Activated T-helper 1 cell treated with anti-CD3 and anti-CD28 coated beads, Interleukin-12 subunit alpha, Interleukin-12 subunit beta, Interleukin-2, Interleukin-4 antibody, amounts not matched to agents 30 ng/mL and 10 ng/mL and 1 ng/mL, durations not matched to agents 14 hours and 24 hours and 36 hours (primary cell): ENCODE results near the gene CUX1. TPM values are rescaled to one million over a fixed set of nuclear protein-coding genes. Genes with fewer than 3 reads are reported as not detected.

Source experiments
- DNase-seq: peaks from one replicate; pipeline ENCODE4 v3.0.0; 2021; ENCODE audit warnings: low spot score
- H3K27ac Mint-ChIP-seq: one replicate; pipeline ENCODE4 v1.8.0; 2021; ENCODE audit warnings: mild to moderate bottlenecking, mixed read lengths
- H3K27me3 Mint-ChIP-seq: one replicate; pipeline ENCODE4 v1.8.0; 2022; ENCODE audit warnings: mild to moderate bottlenecking, moderate library complexity, mixed read lengths; ENCODE audit not compliant: insufficient read depth
- H3K36me3 Mint-ChIP-seq: one replicate; pipeline ENCODE4 v1.8.0; 2021; ENCODE audit warnings: low read depth, mixed read lengths
- H3K4me1 Mint-ChIP-seq: one replicate; pipeline ENCODE4 v1.8.0; 2021; ENCODE audit warnings: low read depth, mixed read lengths
- H3K4me3 Mint-ChIP-seq: one replicate; pipeline ENCODE4 v1.8.0; 2021; ENCODE audit warnings: mild to moderate bottlenecking, moderate library complexity, mixed read lengths
- H3K9me3 Mint-ChIP-seq: one replicate; pipeline ENCODE4 v1.8.0; 2021; ENCODE audit warnings: mixed read lengths
- intact Hi-C: fragments of 100-400 bp; cut with micrococcal nuclease; formaldehyde crosslinking; loops from one replicate; pipeline ENCODE4 v1.15.1; 2024
- total RNA-seq: library from RNA; stranded (reverse); gene quantifications from 2 replicates; pipeline ENCODE4 v1.2.3, GENCODE V29; 2022

The CUX1 gene
- total RNA-seq, 1 donor from 2014 or later, result 26.9 TPM

DNA sequence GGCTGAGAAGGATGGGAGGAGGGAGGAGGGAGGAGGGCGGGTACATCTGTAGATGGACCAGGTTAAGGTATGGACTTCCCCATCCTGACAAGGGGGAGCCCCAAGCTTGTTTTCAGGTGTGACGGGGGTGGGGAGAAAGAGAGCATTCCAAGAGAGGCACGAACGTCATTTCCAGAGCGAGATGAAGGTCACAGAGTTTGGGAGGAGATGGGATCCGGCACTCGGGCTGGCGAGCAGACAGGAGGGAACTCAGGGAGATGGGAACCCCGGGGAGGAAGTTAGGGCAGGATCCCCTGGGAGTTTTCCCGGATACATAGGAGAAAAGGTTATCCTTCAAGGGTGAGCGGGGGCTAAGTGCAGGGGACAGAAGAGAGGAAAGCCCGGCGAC lies 118.8 kb downstream of the CUX1 start:
- Mint-ChIP-seq H3K4me3 (no peak overlapping the region), H3K27me3 (no peaks in the 10 kb centered on the region), H3K27ac (no peak overlapping the region), H3K36me3 (no peaks in the 10 kb centered on the region), H3K4me1 (no peaks in the 10 kb centered on the region), H3K9me3 (no peaks in the 10 kb centered on the region)
- intact Hi-C loops, result no loop called here
- no peak for DNase-seq

DNA sequence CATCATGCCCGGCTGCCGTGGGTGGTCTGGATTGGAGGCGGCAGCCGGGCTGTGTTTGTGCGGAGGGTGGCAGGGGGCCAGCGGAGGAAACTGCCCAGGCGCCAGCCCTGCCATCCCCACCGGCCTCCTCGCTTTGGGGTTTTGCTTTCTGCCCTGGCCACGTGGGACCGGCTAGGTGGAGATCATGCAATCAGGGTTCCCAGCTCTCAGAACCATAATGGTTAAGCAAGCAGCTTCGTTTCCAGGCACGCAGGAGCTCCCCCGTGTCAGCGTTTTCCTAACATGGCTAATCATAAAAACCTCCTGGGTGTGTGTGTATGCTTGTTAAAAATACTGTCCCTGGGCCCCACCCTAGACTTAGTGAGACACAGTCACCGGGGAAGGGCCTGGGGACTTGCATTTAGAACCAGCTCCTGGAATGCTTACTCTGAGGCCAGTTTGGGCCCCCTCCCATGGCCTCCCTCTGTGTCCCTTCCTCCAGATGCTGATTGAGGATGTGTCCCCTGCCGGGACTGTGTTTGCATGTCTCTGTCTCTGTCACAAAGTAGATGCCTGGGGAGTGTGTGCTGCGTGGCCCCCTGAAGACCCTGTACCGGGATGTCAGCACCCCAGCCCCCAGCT lies 119.3 kb downstream of the CUX1 start:
- Mint-ChIP-seq H3K4me3 (no peak overlapping the region), H3K4me1 (peaks cover 4% of the 10 kb centered on the region), H3K27me3 (no peaks in the 10 kb centered on the region), H3K9me3 (no peaks in the 10 kb centered on the region), H3K36me3 (no peaks in the 10 kb centered on the region), H3K27ac (no peak overlapping the region)
- intact Hi-C loops, result no loop called here
- no peak for DNase-seq

GRCh38 chr7:101937717-101938514 lies 120.5 kb downstream of the CUX1 start:
- Mint-ChIP-seq H3K27ac (no peak overlapping the region), H3K4me3 (no peak overlapping the region), H3K27me3 (no peaks in the 10 kb centered on the region), H3K36me3 (no peaks in the 10 kb centered on the region), H3K9me3 (no peaks in the 10 kb centered on the region), H3K4me1 (peaks cover 9% of the 10 kb centered on the region)
- intact Hi-C loops, result no loop called here
- DNase-seq, result no peak

DNA sequence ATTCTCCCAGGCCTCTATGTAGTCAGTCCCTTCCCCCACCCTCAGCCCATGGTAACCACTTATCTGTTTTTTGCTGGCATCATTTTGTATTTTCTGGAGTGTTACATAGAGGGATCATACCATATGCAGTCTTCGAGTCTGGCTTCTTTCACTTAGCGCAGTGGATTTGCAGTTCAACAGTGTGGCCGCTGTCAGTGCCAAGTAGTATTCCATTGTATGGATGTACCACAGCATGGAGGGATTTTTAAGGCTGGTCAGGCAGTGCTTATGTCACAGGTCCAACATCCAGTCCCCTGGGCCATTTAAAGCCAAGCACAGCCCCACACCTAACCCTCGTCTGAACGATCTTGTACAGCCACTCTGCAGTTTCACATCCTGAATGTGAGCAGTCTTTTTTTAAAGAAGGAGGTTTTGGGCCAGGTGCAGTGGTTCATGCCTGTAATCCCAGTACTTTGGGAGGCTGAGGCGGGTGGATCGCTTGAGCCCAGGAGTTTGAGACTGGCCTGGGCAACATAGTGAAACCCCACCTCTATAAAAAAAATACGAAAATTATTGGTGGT lies 121.8 kb downstream of the CUX1 start:
- intact Hi-C loops, result no loop called here
- no peaks in the 10 kb centered on the region for H3K36me3 Mint-ChIP-seq
- H3K4me3 Mint-ChIP-seq, result no peak overlapping the region
- H3K27me3 Mint-ChIP-seq, result no peaks in the 10 kb centered on the region
- H3K9me3 Mint-ChIP-seq, result no peaks in the 10 kb centered on the region
- DNase-seq, result no peak
- H3K4me1 Mint-ChIP-seq, result peaks cover 9% of the 10 kb centered on the region
- no peak overlapping the region for H3K27ac Mint-ChIP-seq

GRCh38 chr7:101940151-101940550 lies 122.7 kb downstream of the CUX1 start:
- peaks cover 9% of the 10 kb centered on the region for H3K4me1 Mint-ChIP-seq
- no peaks in the 10 kb centered on the region for H3K36me3 Mint-ChIP-seq
- no peaks in the 10 kb centered on the region for H3K27me3 Mint-ChIP-seq
- H3K4me3 Mint-ChIP-seq, result no peak overlapping the region
- no peaks in the 10 kb centered on the region for H3K9me3 Mint-ChIP-seq
- intact Hi-C loops, result no loop called here
- DNase-seq, result no peak
- no peak overlapping the region for H3K27ac Mint-ChIP-seq

DNA sequence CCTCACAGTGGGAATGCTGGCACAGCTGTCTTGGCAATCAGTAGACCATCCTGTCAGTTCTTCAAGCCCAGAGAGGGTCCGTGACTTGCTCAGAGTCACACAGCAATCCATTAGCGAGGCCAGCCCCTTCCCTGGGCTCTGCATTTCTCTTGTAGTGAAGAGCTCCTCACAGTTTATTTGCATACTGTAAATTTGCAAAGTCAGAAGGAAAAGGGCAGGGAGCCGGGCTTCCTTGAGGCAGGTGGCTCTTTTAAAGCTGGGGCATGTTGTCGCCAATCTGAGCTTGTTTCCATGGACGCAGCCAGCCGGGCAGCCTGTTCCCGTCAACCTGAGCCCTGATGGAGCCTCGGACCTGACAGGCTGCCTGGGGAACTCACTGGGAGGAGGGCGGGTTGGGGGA lies 123.4 kb downstream of the CUX1 start:
- Mint-ChIP-seq H3K4me1 (peaks cover 9% of the 10 kb centered on the region), H3K9me3 (no peaks in the 10 kb centered on the region)
- no peak for DNase-seq

DNA sequence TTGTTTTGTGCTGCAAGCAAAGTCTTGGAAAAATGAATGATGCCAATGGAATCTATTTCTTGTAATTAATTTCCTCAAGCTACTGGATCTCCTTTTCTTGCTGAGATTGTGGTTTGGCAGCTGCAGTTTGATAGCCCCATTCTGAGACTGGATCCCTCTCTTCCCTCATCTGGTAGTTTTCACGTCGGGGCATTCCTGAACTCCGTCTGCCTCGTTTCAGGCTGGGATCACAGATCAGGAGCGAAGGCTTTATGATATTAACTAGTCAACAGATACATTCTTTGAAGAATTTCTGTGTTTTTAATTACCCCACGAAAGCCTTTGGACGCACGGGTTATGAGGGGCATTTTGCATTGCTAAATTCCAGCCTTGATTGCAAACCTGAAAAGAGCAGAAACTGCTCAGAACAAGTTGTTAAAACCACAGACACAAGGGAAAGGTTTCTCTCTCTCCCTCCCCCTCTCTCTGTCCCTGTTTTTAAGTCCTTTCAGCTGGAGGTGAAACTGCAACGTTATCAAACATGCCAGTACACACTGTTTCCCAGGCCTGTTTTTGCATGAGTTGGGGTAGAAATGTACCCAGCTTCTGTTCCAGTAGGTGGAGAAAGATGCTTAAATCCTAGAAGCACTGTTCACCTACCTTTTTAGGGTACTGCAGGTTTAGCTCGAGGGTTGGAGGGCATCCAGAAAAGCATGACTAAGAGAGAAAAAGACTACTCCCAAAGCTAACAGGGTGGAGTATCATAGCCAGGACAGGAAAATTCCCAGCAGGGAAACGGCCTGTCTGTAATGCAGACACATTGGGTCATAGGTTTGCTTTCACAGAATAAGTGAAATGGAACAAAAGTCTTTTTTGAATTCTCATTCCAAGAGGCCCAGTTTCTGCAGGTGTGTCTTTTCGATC lies 124.3 kb downstream of the CUX1 start:
- Mint-ChIP-seq H3K36me3 (no peaks in the 10 kb centered on the region), H3K9me3 (no peaks in the 10 kb centered on the region), H3K4me1 (peaks cover 9% of the 10 kb centered on the region), H3K4me3 (no peak overlapping the region), H3K27me3 (no peaks in the 10 kb centered on the region), H3K27ac (no peak overlapping the region)
- DNase-seq, result no peak
- intact Hi-C loops, result no loop called here

More for the DNA sequence above, 123.4 kb downstream of the CUX1 start:
- Mint-ChIP-seq H3K36me3 (no peaks in the 10 kb centered on the region), H3K27me3 (no peaks in the 10 kb centered on the region), H3K4me3 (no peak overlapping the region), H3K27ac (no peak overlapping the region)
- intact Hi-C loops, result no loop called here

- no peaks in the 10 kb centered on the region for H3K9me3 Mint-ChIP-seq
- no peaks in the 10 kb centered on the region for H3K36me3 Mint-ChIP-seq
- DNase-seq, result no peak
- H3K27ac Mint-ChIP-seq, result no peak overlapping the region
- peaks cover 9% of the 10 kb centered on the region for H3K4me1 Mint-ChIP-seq
- intact Hi-C loops, result no loop called here
- H3K4me3 Mint-ChIP-seq, result no peak overlapping the region
- H3K27me3 Mint-ChIP-seq, result no peaks in the 10 kb centered on the region
Measured at GRCh38 chr7:101942603-101943210, 125.3 kb downstream of the CUX1 start.

- H3K4me3 Mint-ChIP-seq, result no peak overlapping the region
- H3K27me3 Mint-ChIP-seq, result no peaks in the 10 kb centered on the region
- no peak overlapping the region for H3K27ac Mint-ChIP-seq
Measured at GRCh38 chr7:101943306-101943705, 125.9 kb downstream of the CUX1 start.

GRCh38 chr7:101943889-101944600 lies 126.6 kb downstream of the CUX1 start:
- H3K4me1 Mint-ChIP-seq, result peaks cover 9% of the 10 kb centered on the region
- DNase-seq, result no peak
- H3K9me3 Mint-ChIP-seq, result no peaks in the 10 kb centered on the region
- no peak overlapping the region for H3K4me3 Mint-ChIP-seq
- intact Hi-C loops, result no loop called here
- no peaks in the 10 kb centered on the region for H3K36me3 Mint-ChIP-seq
- H3K27ac Mint-ChIP-seq, result no peak overlapping the region
- no peaks in the 10 kb centered on the region for H3K27me3 Mint-ChIP-seq

More at GRCh38 chr7:101943306-101943705, 125.9 kb downstream of the CUX1 start:
- Mint-ChIP-seq H3K4me1 (peaks cover 9% of the 10 kb centered on the region), H3K9me3 (no peaks in the 10 kb centered on the region), H3K36me3 (no peaks in the 10 kb centered on the region)
- intact Hi-C loops, result no loop called here
- DNase-seq, result no peak

DNA sequence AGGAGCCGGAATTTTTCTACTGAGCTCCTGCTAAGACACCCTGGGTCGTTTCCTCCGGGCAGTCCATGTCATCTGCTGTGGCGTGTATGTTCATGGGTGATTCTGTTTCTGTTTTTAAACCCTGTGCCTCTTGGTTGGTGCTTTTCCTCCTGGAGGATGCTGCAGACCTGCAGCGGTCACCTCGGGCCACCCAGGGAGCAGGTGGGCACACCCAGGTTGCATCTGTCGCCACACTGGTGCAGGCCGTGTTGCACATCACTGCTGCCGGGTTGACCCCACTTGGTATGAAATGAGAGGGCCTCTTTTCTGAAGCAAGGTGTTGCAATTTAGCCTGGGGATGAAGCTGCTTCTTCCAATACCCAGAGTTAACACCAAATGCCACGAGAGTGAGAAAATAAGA lies 127.2 kb downstream of the CUX1 start:
- H3K9me3 Mint-ChIP-seq, result no peaks in the 10 kb centered on the region
- no peak overlapping the region for H3K4me3 Mint-ChIP-seq
- peaks cover 9% of the 10 kb centered on the region for H3K4me1 Mint-ChIP-seq
- H3K27me3 Mint-ChIP-seq, result no peaks in the 10 kb centered on the region
- no peak overlapping the region for H3K27ac Mint-ChIP-seq
- H3K36me3 Mint-ChIP-seq, result no peaks in the 10 kb centered on the region
- intact Hi-C loops, result no loop called here
- no peak for DNase-seq
